NCI-H82 treated with DMSO at 0.1 percent for 48 hours (cell line): ENCODE data around the gene C6orf163.
A peak's percentile ranks its signal among the peaks of the same experiment; 100 is the strongest.

ENCODE experiments used
- DNase-seq: peaks from one replicate; lab custom pipeline; 2025; ENCODE audit not compliant: unreplicated experiment; lab: John Stamatoyannopoulos, UW

The C6orf163 gene

DNA sequence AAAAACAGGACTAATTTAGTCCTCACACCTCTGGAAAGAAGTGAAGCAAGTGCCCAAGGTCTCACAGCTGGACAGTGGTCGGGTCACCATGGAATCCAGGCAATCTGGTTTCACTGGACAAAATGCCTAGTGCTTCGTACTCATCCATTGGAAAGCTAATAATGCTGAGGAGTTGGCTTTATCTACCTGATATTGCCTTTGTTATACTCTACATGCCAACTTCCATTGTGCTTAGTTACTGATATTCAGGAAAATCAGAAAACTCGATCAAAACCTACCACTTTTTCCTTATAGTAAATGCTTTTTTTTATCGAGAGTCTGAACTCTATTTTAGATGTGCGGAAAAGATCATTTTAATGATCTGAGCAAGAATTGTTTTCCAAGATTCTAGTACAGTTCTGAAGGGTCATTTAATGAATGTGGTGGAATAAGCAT lies 64.1 kb downstream of the C6orf163 start:
- peak; percentile 39 for DNase-seq
